Activated CD4-positive, alpha-beta T cell treated with anti-CD3 and anti-CD28 coated beads, Interleukin-2, amount 10 ng/mL, durations not matched to agents 24 days and 14 days (primary cell): Measurements from ENCODE around the gene OR10G7. TPM values are rescaled to one million over a fixed set of nuclear protein-coding genes. Genes with fewer than 3 reads are reported as not detected.

Experiments
- total RNA-seq: library from RNA; stranded (reverse); gene quantifications from 2 replicates; pipeline ENCODE4 v1.2.3, GENCODE V29; 2022

The OR10G7 gene
- total RNA-seq, 1 donor from 2014 or later = not detected

Other genes with a start within 250 kb of the OR10G7 start
- not detected in 2 replicates for gene OR6M1, start 235.0 kb downstream of the OR10G7 start, total RNA-seq
- gene TMEM225, start 155.7 kb downstream of the OR10G7 start, total RNA-seq = not detected in 2 replicates
- not detected in 2 replicates for gene OR8D4, start 139.2 kb downstream of the OR10G7 start, total RNA-seq
- gene OR4D5, start 101.7 kb downstream of the OR10G7 start, total RNA-seq = not detected in 2 replicates
- gene OR6T1, start 97.5 kb downstream of the OR10G7 start, total RNA-seq = not detected in 2 replicates
- not detected in 2 replicates for gene OR10S1, start 63.5 kb downstream of the OR10G7 start, total RNA-seq
- gene OR10G6, start 46.2 kb downstream of the OR10G7 start, total RNA-seq = not detected in 2 replicates
- not detected in 2 replicates for gene OR10G4, start 28.3 kb downstream of the OR10G7 start, total RNA-seq
- not detected in 2 replicates for gene OR10G9, start 18.3 kb downstream of the OR10G7 start, total RNA-seq
- not detected in 2 replicates for gene OR10G8, start 14.5 kb downstream of the OR10G7 start, total RNA-seq
- gene VWA5A, start 74.1 kb upstream of the OR10G7 start, total RNA-seq = 6.5 and 6.8 TPM in 2 replicates
- gene OR10D3, start 142.0 kb upstream of the OR10G7 start, total RNA-seq = not detected in 2 replicates
- not detected in 2 replicates for gene OR8G1, start 199.8 kb upstream of the OR10G7 start, total RNA-seq
- gene OR8G5, start 215.1 kb upstream of the OR10G7 start, total RNA-seq = not detected in 2 replicates